NCI-H510A treated with DMSO at 0.1 percent for 48 hours (cell line): Measurements from ENCODE around the gene SEMA5B.

Source experiments
- DNase-seq: peaks from one replicate; lab custom pipeline; 2025; lab: John Stamatoyannopoulos, UW

SEMA5B gene

GRCh38 chr3:123027292-123028232 lies at the start of gene SEMA5B:
Gene SEMA5B, minus strand, starts transcription at chr3:123027763. Its CDS starts 66,500 bp downstream, at chr3:122961263.
- DNase-seq, result no peak

- no peak for DNase-seq
Observed at GRCh38 chr3:123076496-123077418, 49.2 kb upstream of the SEMA5B start.

- DNase-seq, result no peak
Observed at GRCh38 chr3:123076112-123076495, 48.5 kb upstream of the SEMA5B start.

- no peak for DNase-seq
Observed at GRCh38 chr3:123075359-123075758, 47.8 kb upstream of the SEMA5B start.

- no peak for DNase-seq
Observed at GRCh38 chr3:123072564-123072963, 45.0 kb upstream of the SEMA5B start.

- DNase-seq, result no peak
Observed at GRCh38 chr3:123072152-123072551, 44.6 kb upstream of the SEMA5B start.

- no peak for DNase-seq
Observed at GRCh38 chr3:123071581-123071980, 44.0 kb upstream of the SEMA5B start.

- DNase-seq, result no peak
Observed at GRCh38 chr3:123071146-123071545, 43.6 kb upstream of the SEMA5B start.

- no peak for DNase-seq
Observed at GRCh38 chr3:123070510-123070909, 42.9 kb upstream of the SEMA5B start.

- DNase-seq, result no peak
Observed at GRCh38 chr3:123068601-123069381, 41.2 kb upstream of the SEMA5B start.

- peak; percentile 23 for DNase-seq
Observed at GRCh38 chr3:123067689-123068600, 40.4 kb upstream of the SEMA5B start.

- DNase-seq, result peak; percentile 81
Observed at GRCh38 chr3:123066896-123067688, 39.5 kb upstream of the SEMA5B start, which contains the start of gene PDIA5. Gene PDIA5, plus strand, starts transcription at chr3:123067025. Its CDS starts 140 bp downstream, at chr3:123067165.

- DNase-seq, result no peak
Observed at GRCh38 chr3:123066599-123066895, 39.0 kb upstream of the SEMA5B start.

- no peak for DNase-seq
Observed at GRCh38 chr3:123064914-123065313, 37.4 kb upstream of the SEMA5B start.

- DNase-seq, result no peak
Observed at GRCh38 chr3:123064506-123064905, 36.9 kb upstream of the SEMA5B start.

- no peak for DNase-seq
Observed at GRCh38 chr3:123063034-123063433, 35.5 kb upstream of the SEMA5B start.

- DNase-seq, result no peak
Observed at GRCh38 chr3:123061856-123062255, 34.3 kb upstream of the SEMA5B start.

GRCh38 chr3:123060054-123060453 lies 32.5 kb upstream of the SEMA5B start:
- DNase-seq, result no peak

- no peak for DNase-seq
Observed at GRCh38 chr3:123058505-123058904, 30.9 kb upstream of the SEMA5B start.

GRCh38 chr3:123055352-123055751 lies 27.8 kb upstream of the SEMA5B start:
- no peak for DNase-seq
